Cerebellar nuclear complex (tissue), 1 donor: Measurements from ENCODE around the gene CRYBB2.
"Not testable (repeated sequence)": the region's sequence is repeated elsewhere in the genome, so short reads cannot be mapped to it uniquely, and the experiment has no call there.

ENCODE experiments used
- DNase-seq, 2 experiments: peaks; one replicate each; lab custom pipeline; 2025; lab: John Stamatoyannopoulos, UW

CRYBB2 gene

GRCh38 chr22:25219211-25219689, at the start of gene CRYBB2:
TSS of gene CRYBB2 (plus strand) at chr22:25219639. CDS start at chr22:25221430, 1,791 bp downstream.
- no peak for DNase-seq

GRCh38 chr22:25170426-25170980, 48.9 kb upstream of the CRYBB2 start:
- no peak for DNase-seq

- no peak for DNase-seq
Measured at GRCh38 chr22:25172153-25172552, 47.3 kb upstream of the CRYBB2 start.

- no peak for DNase-seq
Measured at GRCh38 chr22:25174156-25174887, 45.1 kb upstream of the CRYBB2 start.

- no peak for DNase-seq
Measured at GRCh38 chr22:25174888-25175411, 44.5 kb upstream of the CRYBB2 start.

GRCh38 chr22:25176175-25176574, 43.3 kb upstream of the CRYBB2 start:
- no peak for DNase-seq

- no peak for DNase-seq
Measured at GRCh38 chr22:25176799-25177198, 42.6 kb upstream of the CRYBB2 start.

- no peak for DNase-seq
Measured at GRCh38 chr22:25177226-25177625, 42.2 kb upstream of the CRYBB2 start.

GRCh38 chr22:25177895-25178294, 41.5 kb upstream of the CRYBB2 start:
- no peak for DNase-seq

GRCh38 chr22:25178348-25178747, 41.1 kb upstream of the CRYBB2 start:
- DNase-seq: not testable (repeated sequence)

GRCh38 chr22:25178869-25179631, 40.4 kb upstream of the CRYBB2 start:
- DNase-seq: not testable (repeated sequence)

- no peak for DNase-seq
Measured at GRCh38 chr22:25182131-25183110, 37.0 kb upstream of the CRYBB2 start.

- DNase-seq: no peak
Measured at GRCh38 chr22:25183949-25184619, 35.4 kb upstream of the CRYBB2 start.

GRCh38 chr22:25186140-25186539, 33.3 kb upstream of the CRYBB2 start:
- DNase-seq: no peak

- no peak for DNase-seq
Measured at GRCh38 chr22:25187469-25187868, 32.0 kb upstream of the CRYBB2 start.

- no peak for DNase-seq
Measured at GRCh38 chr22:25192406-25192805, 27.0 kb upstream of the CRYBB2 start.

GRCh38 chr22:25193130-25193529, 26.3 kb upstream of the CRYBB2 start:
- DNase-seq: no peak

- DNase-seq: no peak
Measured at GRCh38 chr22:25193548-25193947, 25.9 kb upstream of the CRYBB2 start.

- no peak for DNase-seq
Measured at GRCh38 chr22:25196326-25196725, 23.1 kb upstream of the CRYBB2 start.

GRCh38 chr22:25197340-25197739, 22.1 kb upstream of the CRYBB2 start:
- no peak for DNase-seq
